RWPE1 (cell line): ENCODE results near the gene ANKRD13D.

Experiments
- CTCF ChIA-PET: fragments of 350-600 bp; sonication (Branson Sonifier 250); formaldehyde crosslinking; extraction: SDS; loops from one replicate; lab custom pipeline; 2021; lab: Yijun Ruan, JAX
- POLR2A ChIA-PET: fragments of 400-600 bp; formaldehyde crosslinking; extraction: SDS; loops from one replicate; lab custom pipeline; 2020; ENCODE audit warnings: antibody characterized with exemption; ENCODE audit not compliant: low non-redundant PET; lab: Yijun Ruan, JAX
- DNase-seq: peaks from one replicate; pipeline ENCODE4 v3.0.0; 2012; ENCODE audit warnings: low spot score
- H3K27ac ChIP-seq: fragments of 450-650 bp; 2 replicates; pipeline ENCODE4 v1.5.1; 2017
- TF ChIP-seq, protein P1 (sequence below): fragments of 450-650 bp; conservative IDR thresholded peaks from 2 replicates; pipeline ENCODE4 v1.5.1; 2017; ENCODE audit warnings: low read depth, mild to moderate bottlenecking

The ANKRD13D gene

GRCh38 chr11:67298786-67299185, 9.7 kb downstream of the ANKRD13D start:
- no peak for DNase-seq
- ChIA-PET CTCF (interaction anchor here (0.6 kb wide), 3 partner anchors 10 to 638 kb away, joined by 3 to 6 read pairs (median 4); no protein-coding TSS in a partner anchor), POLR2A (interaction anchor here (0.8 kb wide), 1 partner anchor 18 kb away, joined by 3 read pairs; no protein-coding TSS in a partner anchor)
- peak overlapping the region; percentile 99 for H3K27ac ChIP-seq
- TF ChIP-seq, protein P1, sequence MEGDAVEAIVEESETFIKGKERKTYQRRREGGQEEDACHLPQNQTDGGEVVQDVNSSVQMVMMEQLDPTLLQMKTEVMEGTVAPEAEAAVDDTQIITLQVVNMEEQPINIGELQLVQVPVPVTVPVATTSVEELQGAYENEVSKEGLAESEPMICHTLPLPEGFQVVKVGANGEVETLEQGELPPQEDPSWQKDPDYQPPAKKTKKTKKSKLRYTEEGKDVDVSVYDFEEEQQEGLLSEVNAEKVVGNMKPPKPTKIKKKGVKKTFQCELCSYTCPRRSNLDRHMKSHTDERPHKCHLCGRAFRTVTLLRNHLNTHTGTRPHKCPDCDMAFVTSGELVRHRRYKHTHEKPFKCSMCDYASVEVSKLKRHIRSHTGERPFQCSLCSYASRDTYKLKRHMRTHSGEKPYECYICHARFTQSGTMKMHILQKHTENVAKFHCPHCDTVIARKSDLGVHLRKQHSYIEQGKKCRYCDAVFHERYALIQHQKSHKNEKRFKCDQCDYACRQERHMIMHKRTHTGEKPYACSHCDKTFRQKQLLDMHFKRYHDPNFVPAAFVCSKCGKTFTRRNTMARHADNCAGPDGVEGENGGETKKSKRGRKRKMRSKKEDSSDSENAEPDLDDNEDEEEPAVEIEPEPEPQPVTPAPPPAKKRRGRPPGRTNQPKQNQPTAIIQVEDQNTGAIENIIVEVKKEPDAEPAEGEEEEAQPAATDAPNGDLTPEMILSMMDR, result no peak

- H3K27ac ChIP-seq, result peak overlapping the region; percentile 99
- no peak for DNase-seq
- POLR2A ChIA-PET, result no interaction called here
- TF ChIP-seq, protein P1, result no peak
- CTCF ChIA-PET, result interaction anchor here (0.5 to 1.0 kb wide), 2 partner anchors 74 to 83 kb away, joined by 3 to 4 read pairs; no protein-coding TSS in a partner anchor
Measured at GRCh38 chr11:67299471-67300191, 10.5 kb downstream of the ANKRD13D start.

GRCh38 chr11:67300256-67300755, 11.2 kb downstream of the ANKRD13D start:
- ChIA-PET POLR2A (no interaction called here), CTCF (interaction anchor here (0.5 to 1.6 kb wide), 2 partner anchors 18 to 74 kb away, joined by 4 to 5 read pairs; no protein-coding TSS in a partner anchor)
- peak overlapping the region; percentile 99 for H3K27ac ChIP-seq
- no peak for DNase-seq
- TF ChIP-seq, protein P1, result no peak

DNA sequence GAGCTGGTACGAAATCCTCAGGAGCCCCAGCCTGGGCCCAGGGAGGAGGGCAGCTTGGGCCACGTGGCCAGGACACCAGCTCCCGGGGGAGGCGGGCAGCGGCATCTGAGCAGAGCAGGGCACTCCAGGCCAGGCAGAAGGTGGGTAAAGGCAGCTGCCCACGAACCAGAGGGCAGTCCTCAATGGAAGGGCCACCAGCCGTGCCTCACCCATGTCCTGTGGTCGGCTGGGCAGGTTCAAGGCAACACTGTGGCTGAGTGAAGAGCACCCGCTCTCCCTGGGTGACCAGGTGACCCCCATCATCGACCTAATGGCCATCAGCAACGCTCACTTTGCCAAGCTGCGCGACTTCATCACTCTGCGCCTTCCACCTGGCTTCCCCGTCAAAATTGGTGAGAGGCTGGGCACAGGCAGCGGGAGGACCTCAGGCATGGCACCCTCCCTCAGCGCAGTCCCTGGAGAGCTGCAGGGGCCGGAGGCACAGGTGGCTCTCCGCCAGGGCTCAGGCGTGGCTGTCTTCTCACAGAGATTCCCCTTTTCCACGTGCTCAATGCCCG, 11.7 kb downstream of the ANKRD13D start:
- POLR2A ChIA-PET, result no interaction called here

DNA sequence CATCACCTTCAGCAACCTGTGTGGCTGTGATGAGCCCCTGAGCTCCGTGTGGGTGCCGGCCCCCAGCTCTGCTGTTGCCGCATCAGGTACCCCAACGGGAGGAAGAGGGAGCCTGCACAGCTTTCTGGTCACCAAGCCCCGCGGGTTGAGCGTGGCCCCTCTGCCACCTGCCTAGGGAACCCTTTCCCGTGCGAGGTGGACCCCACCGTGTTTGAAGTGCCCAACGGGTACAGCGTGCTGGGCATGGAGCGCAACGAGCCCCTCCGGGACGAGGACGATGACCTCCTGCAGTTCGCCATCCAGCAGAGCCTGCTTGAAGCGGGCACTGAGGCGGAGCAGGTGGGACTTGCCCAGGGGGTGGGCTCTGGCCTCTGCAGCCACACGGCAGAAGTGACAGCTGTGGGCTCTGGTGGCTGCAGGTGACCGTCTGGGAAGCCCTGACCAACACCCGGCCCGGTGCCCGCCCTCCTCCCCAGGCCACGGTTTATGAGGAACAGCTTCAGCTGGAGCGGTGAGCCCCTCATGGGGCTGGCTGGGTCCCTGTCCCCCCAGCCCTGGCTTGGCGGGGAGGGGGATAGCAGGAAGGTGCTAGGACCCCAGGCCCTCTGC, 12.3 kb downstream of the ANKRD13D start:
- peak overlapping the region; percentile 99 for H3K27ac ChIP-seq
- TF ChIP-seq, protein P1, result no peak
- POLR2A ChIA-PET, result interaction anchor here (2.1 kb wide), 1 partner anchor 11 kb away, joined by 7 read pairs; no protein-coding TSS in a partner anchor
- DNase-seq, result no peak
- CTCF ChIA-PET, result interaction anchor here (0.6 to 2.0 kb wide), 5 partner anchors 12 to 164 kb away, joined by 3 to 8 read pairs (median 5); partner anchors contain the start of gene ANKRD13D

More for the DNA sequence above, 11.7 kb downstream of the ANKRD13D start:
- H3K27ac ChIP-seq, result peak overlapping the region; percentile 99
- CTCF ChIA-PET, result interaction anchor here (0.8 to 1.6 kb wide), 2 partner anchors 16 to 17 kb away, joined by 4 to 5 read pairs; no protein-coding TSS in a partner anchor
- TF ChIP-seq, protein P1, result no peak
- DNase-seq, result no peak
